Uterus (tissue), 2 donors: ENCODE data around the gene DNMT1.

ENCODE experiments used
- POLR2A ChIP-seq, 2 donors: fragments of 450-650 bp; IDR thresholded peaks; one replicate each; pipeline ENCODE4 v1.6.1; 2016; ENCODE audit warnings: antibody characterized with exemption in 2 of 2, mild to moderate bottlenecking in 1 of 2, moderate library complexity in 1 of 2
- TF ChIP-seq, protein P1 (sequence below), 4 experiments: fragments of 200-600 bp in 2 of 4; fragments of 450-650 bp in 2 of 4; sonication (generic) in 2 of 4; IDR thresholded peaks; one replicate each; pipeline ENCODE4 v1.5.1; 2016 to 2019; ENCODE audit warnings: antibody characterized with exemption in 4 of 4, mild to moderate bottlenecking in 2 of 4, moderate library complexity in 1 of 4

DNA sequence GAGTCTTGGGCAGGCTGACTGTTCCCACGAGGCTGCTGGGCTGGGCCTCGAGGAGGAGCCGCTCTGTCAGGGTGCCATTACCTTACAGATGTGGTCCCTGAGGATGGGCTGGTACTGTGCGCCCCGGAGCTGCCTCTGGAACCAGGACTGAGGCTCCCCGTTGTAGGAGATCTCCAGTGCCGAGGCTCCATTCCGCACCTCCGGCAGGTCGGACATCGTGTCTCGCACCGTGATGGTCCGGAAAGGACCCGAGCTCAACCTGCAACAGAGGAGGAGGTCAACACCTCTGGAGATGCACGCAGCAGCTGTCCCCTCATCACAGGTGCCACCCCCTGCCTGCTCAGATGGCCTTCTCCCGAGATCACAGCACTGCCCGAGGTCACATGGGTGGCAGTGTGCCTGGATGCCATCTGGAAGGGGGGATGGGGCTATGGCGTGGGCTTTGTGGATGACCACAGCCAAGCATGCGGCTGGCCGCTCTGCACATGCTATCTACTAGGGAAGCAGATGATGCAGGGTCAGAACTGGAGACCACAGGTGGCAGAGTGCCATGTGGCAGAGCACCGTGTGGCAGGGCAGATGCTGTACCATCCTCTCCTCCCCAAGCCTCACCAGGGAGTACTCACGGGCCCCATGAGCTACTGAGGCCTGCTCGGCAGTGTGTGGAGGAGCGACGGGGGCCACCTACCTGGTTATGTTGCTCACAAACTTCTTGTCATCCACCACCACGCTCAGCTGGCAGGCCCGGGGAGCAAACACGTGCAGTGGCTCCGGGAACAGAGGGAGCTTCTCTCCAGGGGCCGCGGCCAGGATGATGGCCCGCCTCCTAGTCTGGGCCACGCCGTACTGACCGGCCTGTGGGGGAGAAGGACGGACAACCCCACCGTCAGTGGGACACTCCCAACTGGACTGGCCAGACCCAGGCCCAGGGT lies 56.7 kb downstream of the DNMT1 start:
- TF ChIP-seq, protein P1, sequence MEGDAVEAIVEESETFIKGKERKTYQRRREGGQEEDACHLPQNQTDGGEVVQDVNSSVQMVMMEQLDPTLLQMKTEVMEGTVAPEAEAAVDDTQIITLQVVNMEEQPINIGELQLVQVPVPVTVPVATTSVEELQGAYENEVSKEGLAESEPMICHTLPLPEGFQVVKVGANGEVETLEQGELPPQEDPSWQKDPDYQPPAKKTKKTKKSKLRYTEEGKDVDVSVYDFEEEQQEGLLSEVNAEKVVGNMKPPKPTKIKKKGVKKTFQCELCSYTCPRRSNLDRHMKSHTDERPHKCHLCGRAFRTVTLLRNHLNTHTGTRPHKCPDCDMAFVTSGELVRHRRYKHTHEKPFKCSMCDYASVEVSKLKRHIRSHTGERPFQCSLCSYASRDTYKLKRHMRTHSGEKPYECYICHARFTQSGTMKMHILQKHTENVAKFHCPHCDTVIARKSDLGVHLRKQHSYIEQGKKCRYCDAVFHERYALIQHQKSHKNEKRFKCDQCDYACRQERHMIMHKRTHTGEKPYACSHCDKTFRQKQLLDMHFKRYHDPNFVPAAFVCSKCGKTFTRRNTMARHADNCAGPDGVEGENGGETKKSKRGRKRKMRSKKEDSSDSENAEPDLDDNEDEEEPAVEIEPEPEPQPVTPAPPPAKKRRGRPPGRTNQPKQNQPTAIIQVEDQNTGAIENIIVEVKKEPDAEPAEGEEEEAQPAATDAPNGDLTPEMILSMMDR (IDR thresholded peaks at IDR 0.05), result no peak
- no peak for TF ChIP-seq POLR2A (IDR thresholded peaks at IDR 0.05)
